Neural cell (in vitro differentiated cells): ENCODE results near the gene PLXNA2. TPM values are rescaled to one million over a fixed set of nuclear protein-coding genes. Genes with fewer than 3 reads are reported as not detected.

Experiments used
- H2AFZ ChIP-seq: fragments of 200-600, 300-800 bp; sonication (generic), shearing (Covaris generic); 2 replicates; pipeline ENCODE4 v1.6.0; 2014; ENCODE audit warnings: low read depth, mild to moderate bottlenecking, antibody characterized with exemption, low read length, moderate library complexity
- H3F3A ChIP-seq: fragments of 200-600 bp; shearing (Covaris generic); 2 replicates; pipeline ENCODE4 v1.6.1; 2016; ENCODE audit warnings: mild to moderate bottlenecking, moderate library complexity, mixed read lengths, antibody characterized with exemption, low read length; ENCODE audit not compliant: insufficient read depth, poor library complexity, severe bottlenecking
- H3K27ac ChIP-seq: fragments of 200-600, 300-800 bp; sonication (generic), shearing (Covaris generic); 2 replicates; pipeline ENCODE4 v1.5.1; 2014; ENCODE audit warnings: mild to moderate bottlenecking, low read length, moderate library complexity
- H3K27me3 ChIP-seq: fragments of 300-800, 200-600 bp; sonication (generic), shearing (Covaris generic); 2 replicates; pipeline ENCODE4 v1.6.0; 2014; ENCODE audit warnings: mild to moderate bottlenecking, low read depth, low read length, moderate library complexity; ENCODE audit not compliant: insufficient read depth
- H3K36me3 ChIP-seq: fragments of 300-800, 200-600 bp; sonication (generic), shearing (Covaris generic); 2 replicates; pipeline ENCODE4 v1.5.1; 2014; ENCODE audit warnings: mild to moderate bottlenecking, antibody characterized with exemption, low read length, moderate library complexity; ENCODE audit not compliant: insufficient read depth
- H3K4me2 ChIP-seq: fragments of 300-800, 200-600 bp; sonication (generic), shearing (Covaris generic); 2 replicates; pipeline ENCODE4 v1.6.0; 2014; ENCODE audit warnings: mild to moderate bottlenecking, low read length
- H3K4me3 ChIP-seq: fragments of 300-800, 200-600 bp; sonication (generic), shearing (Covaris generic); 2 replicates; pipeline ENCODE4 v1.5.1; 2014; ENCODE audit warnings: mild to moderate bottlenecking, low read length, moderate library complexity
- H3K79me2 ChIP-seq: fragments of 200-600 bp; shearing (Covaris generic); replicated peaks from 2 replicates; pipeline ENCODE4 v1.6.0; 2014; ENCODE audit warnings: mild to moderate bottlenecking, low read length, moderate library complexity; ENCODE audit not compliant: insufficient read depth
- H3K9ac ChIP-seq: fragments of 300-800, 200-600 bp; sonication (generic), shearing (Covaris generic); 2 replicates; pipeline ENCODE4 v1.6.1; 2016; ENCODE audit warnings: mild to moderate bottlenecking, low read length, mixed read lengths
- H3K9me2 ChIP-seq: fragments of 200-600 bp; shearing (Covaris generic); 2 replicates; pipeline ENCODE4 v1.6.1; 2016; ENCODE audit warnings: mild to moderate bottlenecking, low read length, mixed read lengths; ENCODE audit not compliant: insufficient read depth
- H3K9me3 ChIP-seq: fragments of 200-600, 300-800 bp; sonication (generic), shearing (Covaris generic); 2 replicates; pipeline ENCODE4 v1.6.1; 2016; ENCODE audit warnings: mild to moderate bottlenecking, mixed run types, low read length, moderate library complexity, mixed read lengths
- H4K20me1 ChIP-seq: fragments of 200-600 bp; shearing (Covaris generic); 2 replicates; pipeline ENCODE4 v1.6.1; 2016; ENCODE audit warnings: mild to moderate bottlenecking, mixed run types; ENCODE audit not compliant: insufficient read depth
- EP300 ChIP-seq: fragments of 450-650 bp; conservative IDR thresholded peaks from 2 replicates; pipeline ENCODE4 v1.6.1; 2014; ENCODE audit warnings: antibody characterized with exemption, mild to moderate bottlenecking, moderate library complexity; ENCODE audit not compliant: poor library complexity, severe bottlenecking
- EZH2 ChIP-seq: fragments of 200-600, 300-800 bp; shearing (Covaris generic), sonication (generic); IDR thresholded peaks from 2 replicates; pipeline ENCODE4 v1.6.1; 2014; ENCODE audit warnings: antibody characterized with exemption, low read length, borderline replicate concordance, mild to moderate bottlenecking; ENCODE audit not compliant: insufficient read depth, poor library complexity, severe bottlenecking
- MXI1 ChIP-seq: fragments of 450-650 bp; conservative IDR thresholded peaks from 2 replicates; pipeline ENCODE4 v1.6.1; 2014; ENCODE audit warnings: antibody characterized with exemption, mild to moderate bottlenecking; ENCODE audit not compliant: poor library complexity, severe bottlenecking
- POLR2AphosphoS5 ChIP-seq: IDR thresholded peaks from 2 replicates; pipeline ENCODE4 v1.6.1; 2012
- RAD21 ChIP-seq: fragments of 450-650 bp; conservative IDR thresholded peaks from 2 replicates; pipeline ENCODE4 v1.6.1; 2014; ENCODE audit warnings: antibody characterized with exemption, mild to moderate bottlenecking, moderate library complexity
- SMC3 ChIP-seq: fragments of 450-650 bp; conservative IDR thresholded peaks from 2 replicates; pipeline ENCODE4 v1.6.1; 2014; ENCODE audit warnings: antibody characterized with exemption, mild to moderate bottlenecking, moderate library complexity; ENCODE audit not compliant: poor library complexity
- TAF1 ChIP-seq: IDR thresholded peaks from 2 replicates; pipeline ENCODE4 v1.6.1; 2012; ENCODE audit warnings: low read depth
- polyA plus RNA-seq: library from polyadenylated mRNA; depleted of rRNA; stranded (reverse); fragments of >200 nt; gene quantifications from 2 replicates; pipeline ENCODE4 v1.2.3, GENCODE V29; 2014
- TF ChIP-seq, protein P1 (sequence below): IDR thresholded peaks from 2 replicates; pipeline ENCODE4 v1.6.1; 2012; ENCODE audit warnings: borderline replicate concordance
- TF ChIP-seq, protein P2 (sequence below): fragments of 450-650 bp; IDR thresholded peaks from 2 replicates; pipeline ENCODE4 v1.5.1; 2014; ENCODE audit warnings: antibody characterized with exemption, mild to moderate bottlenecking, moderate library complexity; ENCODE audit not compliant: poor library complexity, severe bottlenecking

PLXNA2 gene
- polyA plus RNA-seq, 1 donor from 2014 or later: 30.6 TPM

DNA sequence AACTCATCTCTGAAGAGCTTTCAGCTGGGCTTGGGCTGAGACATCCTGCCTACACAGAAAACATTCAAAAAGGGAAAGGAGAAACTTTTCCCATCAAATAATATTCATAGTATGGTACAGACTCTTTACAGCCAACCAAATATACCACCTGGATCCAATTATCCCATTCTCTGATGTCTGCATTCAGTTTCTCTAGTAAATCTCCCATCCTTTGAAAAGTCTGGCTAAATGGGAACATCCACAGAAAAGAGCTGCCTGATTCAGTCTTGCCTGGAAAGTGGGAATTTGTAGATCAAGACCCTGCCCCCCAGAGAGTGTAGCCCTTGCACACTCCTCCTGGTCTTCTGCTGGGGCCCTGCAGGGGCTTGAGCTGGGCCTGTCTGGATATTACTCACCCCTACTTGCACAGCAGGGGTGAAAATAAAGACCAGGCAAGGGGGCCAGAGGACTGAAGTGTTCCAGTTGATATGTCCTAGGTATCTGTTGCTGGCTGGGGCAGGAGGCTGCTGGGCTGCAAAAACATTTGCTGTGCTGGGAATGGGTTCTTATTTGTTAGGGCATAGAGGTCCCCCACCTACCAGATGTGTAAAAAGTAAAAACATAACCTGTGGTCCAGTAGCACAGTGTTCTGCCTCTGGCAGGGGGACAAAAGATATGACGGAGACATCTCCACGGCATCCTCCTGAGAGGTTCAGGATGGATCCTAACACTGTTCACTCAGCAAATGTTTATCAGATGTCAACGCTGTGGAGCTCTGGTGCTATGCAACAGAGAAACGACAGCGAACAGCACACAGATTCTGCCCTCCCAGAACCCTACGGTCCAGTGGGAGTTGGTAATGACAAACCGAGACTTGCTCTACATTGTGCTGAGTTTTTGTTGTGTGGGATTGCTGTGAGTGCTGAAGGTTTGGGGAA, 140.3 kb downstream of the PLXNA2 start:
- H3K9me2 ChIP-seq: no peaks in the 10 kb centered on the region
- no peak overlapping the region for H2AFZ ChIP-seq
- no peak overlapping the region for H3K4me2 ChIP-seq
- no peaks in the 10 kb centered on the region for H3K27me3 ChIP-seq
- H3K27ac ChIP-seq: no peak overlapping the region
- H3K79me2 ChIP-seq: no peaks in the 10 kb centered on the region
- no peaks in the 10 kb centered on the region for H3F3A ChIP-seq
- no peaks in the 10 kb centered on the region for H4K20me1 ChIP-seq
- TF ChIP-seq RAD21 (no peak), MXI1 (no peak), TAF1 (no peak), EP300 (no peak)
- H3K9me3 ChIP-seq: no peaks in the 10 kb centered on the region
- peaks cover 3% of the 10 kb centered on the region for H3K36me3 ChIP-seq
- no peak overlapping the region for H3K4me3 ChIP-seq
- H3K9ac ChIP-seq: no peak overlapping the region

DNA sequence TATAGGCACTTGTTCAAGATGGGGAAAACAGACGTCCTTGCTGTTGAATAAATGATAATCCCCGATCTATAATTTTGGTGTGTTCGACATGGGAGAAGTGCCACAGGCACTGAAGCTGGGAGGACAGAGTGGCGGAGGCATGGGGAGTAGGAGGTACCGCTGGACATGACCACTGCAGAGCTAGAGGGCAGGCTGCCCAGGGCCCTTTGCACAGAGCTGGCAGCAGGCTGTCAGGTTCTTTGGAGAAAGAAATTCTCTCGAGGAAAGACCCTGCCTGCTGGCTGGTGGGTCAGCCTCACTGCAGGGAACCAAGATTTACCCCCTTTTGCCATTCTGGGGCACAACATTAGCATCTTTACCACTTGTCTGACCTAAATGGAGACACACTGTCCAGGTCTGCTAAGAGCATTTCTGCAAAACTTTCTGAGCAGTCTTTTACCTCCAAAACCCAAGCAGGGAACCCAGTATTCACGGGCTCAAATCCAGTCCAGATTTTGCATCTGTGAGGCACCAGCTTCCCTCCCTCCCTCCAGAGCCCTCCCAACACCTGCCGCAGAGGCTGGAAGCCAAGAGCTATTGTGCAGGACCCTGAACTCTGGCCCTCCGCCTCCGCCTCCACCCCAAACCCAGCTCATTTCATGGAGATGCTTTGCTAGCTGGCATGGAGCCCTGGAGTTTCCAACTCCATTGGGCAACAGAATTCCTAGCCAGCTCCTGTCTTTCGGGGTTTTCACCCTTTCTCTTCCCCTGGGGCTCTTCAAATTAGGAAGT, 142.3 kb downstream of the PLXNA2 start:
- Histone ChIP-seq H4K20me1 (no peaks in the 10 kb centered on the region), H3K79me2 (no peaks in the 10 kb centered on the region), H3K9ac (peak overlapping the region; percentile 57), H3K9me3 (no peaks in the 10 kb centered on the region), H3K4me3 (peak overlapping the region; percentile 14), H3F3A (no peaks in the 10 kb centered on the region), H3K36me3 (peaks cover under 1% of the 10 kb centered on the region), H2AFZ (no peak overlapping the region), H3K9me2 (no peaks in the 10 kb centered on the region), H3K4me2 (no peak overlapping the region), H3K27me3 (no peaks in the 10 kb centered on the region), H3K27ac (peak overlapping the region; percentile 87)
- TF ChIP-seq, protein P1, sequence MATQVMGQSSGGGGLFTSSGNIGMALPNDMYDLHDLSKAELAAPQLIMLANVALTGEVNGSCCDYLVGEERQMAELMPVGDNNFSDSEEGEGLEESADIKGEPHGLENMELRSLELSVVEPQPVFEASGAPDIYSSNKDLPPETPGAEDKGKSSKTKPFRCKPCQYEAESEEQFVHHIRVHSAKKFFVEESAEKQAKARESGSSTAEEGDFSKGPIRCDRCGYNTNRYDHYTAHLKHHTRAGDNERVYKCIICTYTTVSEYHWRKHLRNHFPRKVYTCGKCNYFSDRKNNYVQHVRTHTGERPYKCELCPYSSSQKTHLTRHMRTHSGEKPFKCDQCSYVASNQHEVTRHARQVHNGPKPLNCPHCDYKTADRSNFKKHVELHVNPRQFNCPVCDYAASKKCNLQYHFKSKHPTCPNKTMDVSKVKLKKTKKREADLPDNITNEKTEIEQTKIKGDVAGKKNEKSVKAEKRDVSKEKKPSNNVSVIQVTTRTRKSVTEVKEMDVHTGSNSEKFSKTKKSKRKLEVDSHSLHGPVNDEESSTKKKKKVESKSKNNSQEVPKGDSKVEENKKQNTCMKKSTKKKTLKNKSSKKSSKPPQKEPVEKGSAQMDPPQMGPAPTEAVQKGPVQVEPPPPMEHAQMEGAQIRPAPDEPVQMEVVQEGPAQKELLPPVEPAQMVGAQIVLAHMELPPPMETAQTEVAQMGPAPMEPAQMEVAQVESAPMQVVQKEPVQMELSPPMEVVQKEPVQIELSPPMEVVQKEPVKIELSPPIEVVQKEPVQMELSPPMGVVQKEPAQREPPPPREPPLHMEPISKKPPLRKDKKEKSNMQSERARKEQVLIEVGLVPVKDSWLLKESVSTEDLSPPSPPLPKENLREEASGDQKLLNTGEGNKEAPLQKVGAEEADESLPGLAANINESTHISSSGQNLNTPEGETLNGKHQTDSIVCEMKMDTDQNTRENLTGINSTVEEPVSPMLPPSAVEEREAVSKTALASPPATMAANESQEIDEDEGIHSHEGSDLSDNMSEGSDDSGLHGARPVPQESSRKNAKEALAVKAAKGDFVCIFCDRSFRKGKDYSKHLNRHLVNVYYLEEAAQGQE: no peak
- TF ChIP-seq POLR2AphosphoS5 (no peak), EP300 (no peak), SMC3 (no peak), TAF1 (no peak), RAD21 (no peak), EZH2 (no peak)
- TF ChIP-seq, protein P2, sequence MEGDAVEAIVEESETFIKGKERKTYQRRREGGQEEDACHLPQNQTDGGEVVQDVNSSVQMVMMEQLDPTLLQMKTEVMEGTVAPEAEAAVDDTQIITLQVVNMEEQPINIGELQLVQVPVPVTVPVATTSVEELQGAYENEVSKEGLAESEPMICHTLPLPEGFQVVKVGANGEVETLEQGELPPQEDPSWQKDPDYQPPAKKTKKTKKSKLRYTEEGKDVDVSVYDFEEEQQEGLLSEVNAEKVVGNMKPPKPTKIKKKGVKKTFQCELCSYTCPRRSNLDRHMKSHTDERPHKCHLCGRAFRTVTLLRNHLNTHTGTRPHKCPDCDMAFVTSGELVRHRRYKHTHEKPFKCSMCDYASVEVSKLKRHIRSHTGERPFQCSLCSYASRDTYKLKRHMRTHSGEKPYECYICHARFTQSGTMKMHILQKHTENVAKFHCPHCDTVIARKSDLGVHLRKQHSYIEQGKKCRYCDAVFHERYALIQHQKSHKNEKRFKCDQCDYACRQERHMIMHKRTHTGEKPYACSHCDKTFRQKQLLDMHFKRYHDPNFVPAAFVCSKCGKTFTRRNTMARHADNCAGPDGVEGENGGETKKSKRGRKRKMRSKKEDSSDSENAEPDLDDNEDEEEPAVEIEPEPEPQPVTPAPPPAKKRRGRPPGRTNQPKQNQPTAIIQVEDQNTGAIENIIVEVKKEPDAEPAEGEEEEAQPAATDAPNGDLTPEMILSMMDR: no peak
